Activated CD4-positive, alpha-beta T cell treated with anti-CD3 and anti-CD28 coated beads, Interleukin-2, amount 10 ng/mL, durations not matched to agents 7 days and 5 days (primary cell): Measurements from ENCODE around the gene PHF20. TPM values are rescaled to one million over a fixed set of nuclear protein-coding genes. Genes with fewer than 3 reads are reported as not detected.

Experiments
- CTCF ChIA-PET: fragments of 350-600 bp; sonication (Branson Sonifier 250); formaldehyde crosslinking; loops from one replicate; lab custom pipeline; 2021; ENCODE audit warnings: antibody characterized with exemption; lab: Charles Lee
- POLR2A ChIA-PET: fragments of 350-600 bp; sonication (Branson Sonifier 250); formaldehyde crosslinking; loops from one replicate; lab custom pipeline; 2021; ENCODE audit warnings: antibody characterized with exemption; lab: Charles Lee
- DNase-seq: peaks from one replicate; pipeline ENCODE4 v3.0.0-alpha.2; 2020
- H3K27ac Mint-ChIP-seq: one replicate; pipeline ENCODE4 v1.8.0; 2021; ENCODE audit warnings: mild to moderate bottlenecking, moderate library complexity, mixed read lengths
- H3K27me3 Mint-ChIP-seq: one replicate; pipeline ENCODE4 v1.8.0; 2021; ENCODE audit warnings: mixed read lengths
- H3K36me3 Mint-ChIP-seq: one replicate; pipeline ENCODE4 v1.8.0; 2021; ENCODE audit warnings: low read depth, mixed read lengths
- H3K4me1 Mint-ChIP-seq: one replicate; pipeline ENCODE4 v1.8.0; 2021; ENCODE audit warnings: mixed read lengths
- H3K4me3 Mint-ChIP-seq: one replicate; pipeline ENCODE4 v1.8.0; 2021; ENCODE audit warnings: mild to moderate bottlenecking, moderate library complexity, mixed read lengths
- H3K9me3 Mint-ChIP-seq: one replicate; pipeline ENCODE4 v1.8.0; 2021; ENCODE audit warnings: mixed read lengths
- total RNA-seq, 2 experiments: library from RNA; stranded (reverse); gene quantifications; one replicate each; pipeline ENCODE4 v1.2.3, GENCODE V29; 2021

Gene PHF20
- total RNA-seq, 2 experiments from 2014 or later: 47.8 to 49.0 TPM

DNA sequence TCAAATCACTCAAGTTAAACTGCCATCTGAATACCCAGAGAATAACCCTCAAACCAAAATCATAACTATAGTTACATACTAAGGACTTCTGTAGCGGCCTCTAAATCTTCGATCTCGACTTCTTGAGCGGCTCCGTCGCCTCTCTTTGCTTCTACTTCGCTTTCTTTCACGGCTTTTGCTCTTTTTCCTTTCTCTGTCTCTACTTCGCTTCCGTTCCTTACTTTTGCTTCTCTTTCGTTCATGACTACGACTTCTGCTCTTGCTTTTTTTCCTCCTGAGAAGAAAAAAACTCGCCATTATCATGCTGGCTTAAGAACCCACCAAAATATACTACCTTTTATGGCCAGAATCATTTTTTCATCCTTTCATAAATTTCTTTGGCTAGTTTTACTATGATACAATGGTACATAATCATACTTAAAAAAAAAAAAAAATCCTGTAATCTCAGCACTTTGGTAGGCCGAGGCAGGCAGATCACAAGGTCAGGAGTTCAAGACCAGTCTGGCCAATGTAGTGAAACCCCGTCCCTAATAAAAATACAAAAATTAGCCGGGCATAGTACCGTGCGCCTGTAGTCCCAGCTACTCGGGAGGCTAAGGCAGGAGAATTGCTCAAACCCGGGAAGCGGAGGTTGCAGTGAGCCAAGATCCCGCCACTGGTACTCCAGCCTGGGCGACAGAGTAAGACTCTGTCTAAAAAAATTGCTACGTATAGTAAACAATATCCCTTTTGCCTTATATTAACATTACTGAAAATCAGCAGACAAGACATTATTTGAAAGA, 39.8 kb upstream of the PHF20 start:
- Mint-ChIP-seq H3K27ac (peak overlapping the region; percentile 63), H3K4me1 (peaks cover 47% of the 10 kb centered on the region), H3K36me3 (peaks cover 58% of the 10 kb centered on the region), H3K27me3 (no peaks in the 10 kb centered on the region), H3K4me3 (no peak overlapping the region), H3K9me3 (no peaks in the 10 kb centered on the region)
- no peak for DNase-seq
- ChIA-PET POLR2A (no interaction called here), CTCF (interaction anchor here (1.3 to 1.4 kb wide), 2 partner anchors 11 to 17 kb away, joined by 3 to 5 read pairs; partner anchors contain the start of gene RBM39)

DNA sequence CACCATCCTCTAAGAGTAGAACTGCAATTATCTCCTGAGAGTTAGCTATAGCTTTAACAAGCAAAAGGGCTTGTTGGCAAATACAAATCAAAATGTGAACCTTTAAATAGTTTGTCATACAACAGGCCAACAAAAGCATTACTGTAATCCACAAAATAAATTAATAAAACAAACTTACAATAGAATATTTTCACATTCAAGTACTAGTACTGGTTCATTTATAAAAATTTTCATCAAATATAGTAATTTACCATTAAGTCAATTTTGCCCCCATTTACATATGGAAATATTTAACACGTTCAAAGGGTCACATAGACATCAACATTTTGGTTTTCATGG, 39.2 kb upstream of the PHF20 start:
- Mint-ChIP-seq H3K27ac (no peak overlapping the region), H3K4me1 (peaks cover 47% of the 10 kb centered on the region), H3K4me3 (no peak overlapping the region), H3K9me3 (no peaks in the 10 kb centered on the region), H3K27me3 (no peaks in the 10 kb centered on the region), H3K36me3 (peaks cover 56% of the 10 kb centered on the region)
- no peak for DNase-seq
- ChIA-PET CTCF (interaction anchor here (0.9 to 1.3 kb wide), 2 partner anchors 17 to 222 kb away, joined by 3 read pairs; partner anchors contain the start of gene SCAND1), POLR2A (no interaction called here)

DNA sequence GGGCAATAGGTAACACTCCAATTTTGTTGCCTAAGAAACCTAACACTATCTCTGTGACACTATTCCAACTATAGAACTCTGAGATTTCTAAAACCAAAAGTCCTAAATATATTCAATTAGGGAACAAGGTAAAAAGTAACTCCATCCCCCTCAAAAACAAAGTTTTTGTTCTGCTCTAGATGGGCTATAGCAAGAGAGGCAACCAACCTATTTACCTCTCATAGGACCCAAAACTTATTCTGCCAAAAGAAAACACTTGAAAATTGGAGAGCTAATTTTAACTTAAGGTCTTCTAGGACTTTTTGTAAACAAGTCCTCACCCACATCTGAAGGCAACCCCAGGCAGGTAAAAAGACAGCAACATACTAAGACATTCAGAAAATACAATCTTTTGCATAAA, 37.4 kb upstream of the PHF20 start:
- POLR2A ChIA-PET: no interaction called here
- Mint-ChIP-seq H3K27ac (no peak overlapping the region), H3K9me3 (no peaks in the 10 kb centered on the region), H3K4me1 (peaks cover 60% of the 10 kb centered on the region), H3K36me3 (peaks cover 69% of the 10 kb centered on the region), H3K4me3 (peak overlapping the region; percentile 3), H3K27me3 (no peaks in the 10 kb centered on the region)
- CTCF ChIA-PET: interaction anchor here (0.6 to 1.5 kb wide), 3 partner anchors 15 to 31 kb away, joined by 3 to 4 read pairs (median 3); no protein-coding TSS in a partner anchor
- DNase-seq: no peak

DNA sequence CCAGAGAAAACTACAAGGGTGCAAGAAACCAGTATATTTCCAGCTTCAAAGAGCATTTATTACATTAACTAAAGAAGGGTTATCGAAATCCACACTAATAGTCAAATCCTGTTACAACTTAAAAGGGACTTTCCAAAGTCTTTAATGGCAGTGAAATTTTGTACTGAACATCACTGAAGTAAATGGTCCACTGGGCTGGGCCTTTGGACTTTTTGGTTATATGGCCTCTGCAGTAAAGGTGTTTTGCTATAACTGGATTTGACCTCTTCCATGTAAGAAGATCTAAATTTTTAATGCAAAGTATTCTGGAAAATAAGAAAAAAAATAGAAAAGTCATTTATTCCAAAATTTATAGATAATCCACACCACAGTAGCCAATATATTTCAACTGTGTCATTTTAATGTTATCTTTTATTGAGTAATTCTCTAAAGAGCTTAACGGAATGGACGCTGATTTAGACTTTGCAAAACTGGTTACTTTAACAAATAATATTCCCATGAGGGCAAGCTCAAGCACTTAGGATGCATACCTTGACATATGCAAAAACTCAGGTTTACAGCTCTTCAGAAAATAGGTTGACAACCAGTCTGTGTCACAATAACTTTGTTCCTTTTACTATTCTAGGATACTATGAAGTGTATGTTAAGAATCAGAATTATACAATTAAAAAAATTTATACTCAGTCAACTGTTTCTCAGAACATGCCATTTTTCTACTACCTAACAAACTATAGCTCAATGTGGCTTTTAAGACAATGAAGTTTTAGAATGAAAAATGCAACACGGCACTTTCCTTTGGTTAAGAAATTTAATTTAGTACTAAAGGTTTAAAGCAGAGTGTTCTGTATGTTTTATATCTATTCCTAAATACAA, 36.8 kb upstream of the PHF20 start:
- peaks cover 63% of the 10 kb centered on the region for H3K4me1 Mint-ChIP-seq
- POLR2A ChIA-PET: interaction anchor here (0.8 kb wide), 1 partner anchor 66 kb away, joined by 5 read pairs; no protein-coding TSS in a partner anchor
- peak overlapping the region; percentile 3 for H3K4me3 Mint-ChIP-seq
- H3K36me3 Mint-ChIP-seq: peaks cover 72% of the 10 kb centered on the region
- no peak for DNase-seq
- H3K27ac Mint-ChIP-seq: no peak overlapping the region
- no peaks in the 10 kb centered on the region for H3K9me3 Mint-ChIP-seq
- no peaks in the 10 kb centered on the region for H3K27me3 Mint-ChIP-seq
- CTCF ChIA-PET: interaction anchor here (0.6 to 1.5 kb wide), 3 partner anchors 15 to 32 kb away, joined by 3 to 4 read pairs (median 3); no protein-coding TSS in a partner anchor

DNA sequence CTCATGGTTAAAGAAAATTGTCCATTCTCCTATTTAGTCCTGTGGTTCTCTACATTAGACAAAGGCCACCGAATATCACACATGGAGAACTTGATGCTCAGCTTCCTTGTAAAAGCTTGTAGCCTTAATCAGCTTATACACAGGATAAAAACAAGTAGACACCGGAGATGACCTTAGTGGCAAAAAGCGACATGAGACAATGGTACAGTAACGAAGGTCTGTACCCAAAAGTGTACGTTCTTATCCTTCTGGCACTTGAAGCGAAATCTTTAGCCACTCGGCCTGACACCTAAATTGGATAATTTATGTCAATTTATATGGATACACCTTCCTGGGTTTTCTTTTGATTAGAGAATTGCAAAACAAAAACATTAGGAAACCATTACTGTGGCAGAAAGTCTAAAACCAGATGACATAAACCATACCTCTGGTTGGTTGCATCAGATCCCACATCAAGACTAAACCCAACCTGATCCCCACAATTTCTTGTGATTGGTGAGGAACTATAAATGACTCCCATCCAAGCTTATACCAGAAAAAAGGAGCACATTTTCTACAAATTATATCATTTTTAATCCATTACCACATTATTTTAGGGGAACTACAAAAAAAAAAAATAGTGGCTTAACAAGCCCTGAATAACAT, 35.9 kb upstream of the PHF20 start:
- Mint-ChIP-seq H3K27ac (no peak overlapping the region), H3K27me3 (no peaks in the 10 kb centered on the region), H3K36me3 (peaks cover 74% of the 10 kb centered on the region), H3K4me1 (peaks cover 63% of the 10 kb centered on the region), H3K9me3 (no peaks in the 10 kb centered on the region), H3K4me3 (peak overlapping the region; percentile 29)
- no peak for DNase-seq
- ChIA-PET POLR2A (interaction anchor here (0.7 to 0.8 kb wide), 2 partner anchors 19 to 65 kb away, joined by 5 to 6 read pairs; no protein-coding TSS in a partner anchor), CTCF (interaction anchor here (0.6 to 1.5 kb wide), 3 partner anchors 12 to 650 kb away, joined by 3 to 4 read pairs (median 4); no protein-coding TSS in a partner anchor)

DNA sequence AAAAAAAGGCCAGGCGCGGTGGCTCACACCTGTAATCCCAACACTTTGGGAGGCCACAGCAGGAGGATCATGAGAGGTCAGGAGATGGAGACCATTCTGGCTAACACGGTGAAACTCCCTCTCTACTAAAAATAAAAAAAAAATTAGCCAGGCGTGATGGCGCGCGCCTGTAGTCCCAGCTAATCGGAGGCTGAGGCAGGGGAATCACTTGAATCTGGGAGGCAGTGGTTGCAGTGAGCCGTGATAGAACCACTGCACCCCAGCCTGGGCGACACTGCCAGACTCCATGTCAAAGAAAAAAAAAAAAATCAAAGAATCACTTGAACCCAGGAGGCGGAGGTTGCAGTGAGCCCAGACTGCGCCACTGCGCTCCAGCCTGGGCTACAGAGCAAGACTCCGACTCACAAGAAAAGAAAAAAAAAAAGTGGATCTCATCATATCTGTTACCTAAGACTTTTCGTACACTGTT, 33.9 kb upstream of the PHF20 start:
- ChIA-PET POLR2A (no interaction called here), CTCF (interaction anchor here (0.6 to 1.1 kb wide), 4 partner anchors 26 to 109 kb away, joined by 4 to 5 read pairs (median 4); no protein-coding TSS in a partner anchor)
- Mint-ChIP-seq H3K4me3 (peak overlapping the region; percentile 65), H3K27me3 (no peaks in the 10 kb centered on the region), H3K9me3 (no peaks in the 10 kb centered on the region), H3K27ac (peak overlapping the region; percentile 57), H3K36me3 (peaks cover 70% of the 10 kb centered on the region), H3K4me1 (peaks cover 51% of the 10 kb centered on the region)
- no peak for DNase-seq

DNA sequence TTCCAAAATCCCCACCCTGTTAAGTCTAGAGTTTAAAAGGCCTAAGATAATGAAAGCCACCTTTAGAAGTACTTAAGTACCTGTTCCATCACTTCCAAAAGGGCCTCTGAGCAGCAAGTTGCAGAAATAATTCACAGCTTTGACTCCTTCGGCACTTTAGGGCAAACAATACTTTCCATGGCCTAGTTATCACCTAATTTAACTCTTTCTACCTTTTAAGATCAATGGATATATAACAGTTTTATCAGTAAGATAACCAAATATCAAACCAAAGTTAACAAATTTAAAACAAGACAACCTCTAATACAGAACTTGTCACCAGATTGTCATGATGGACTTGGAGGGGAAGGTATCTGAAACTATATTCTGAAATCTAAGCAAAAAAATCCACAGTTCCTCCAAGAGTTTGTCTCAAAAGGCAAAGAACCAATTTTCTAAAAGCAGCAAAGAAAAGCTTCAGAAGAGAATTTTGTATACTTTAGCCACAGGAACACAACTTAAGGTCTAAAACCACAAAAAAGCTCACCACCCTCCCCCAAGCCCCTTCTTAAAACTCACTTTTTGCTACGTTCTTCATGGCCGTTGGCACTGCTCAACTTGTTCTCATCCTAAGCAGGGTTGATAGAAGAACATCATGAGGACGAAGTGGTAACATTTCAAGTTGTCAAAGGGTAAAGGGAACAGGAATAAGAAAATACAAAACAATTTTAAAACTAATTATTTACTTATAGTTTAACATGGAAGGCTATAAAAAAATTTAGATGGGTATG, 33.2 kb upstream of the PHF20 start:
- ChIA-PET CTCF (interaction anchor here (0.6 to 1.8 kb wide), 3 partner anchors 30 to 109 kb away, joined by 4 to 8 read pairs (median 5); partner anchors contain the start of gene PHF20), POLR2A (interaction anchor here (1.0 kb wide), 1 partner anchor 120 kb away, joined by 4 read pairs; no protein-coding TSS in a partner anchor)
- peaks cover 63% of the 10 kb centered on the region for H3K36me3 Mint-ChIP-seq
- no peaks in the 10 kb centered on the region for H3K27me3 Mint-ChIP-seq
- peaks cover 51% of the 10 kb centered on the region for H3K4me1 Mint-ChIP-seq
- H3K4me3 Mint-ChIP-seq: peak overlapping the region; percentile 65
- H3K27ac Mint-ChIP-seq: peak overlapping the region; percentile 57
- H3K9me3 Mint-ChIP-seq: no peaks in the 10 kb centered on the region
- DNase-seq: no peak

DNA sequence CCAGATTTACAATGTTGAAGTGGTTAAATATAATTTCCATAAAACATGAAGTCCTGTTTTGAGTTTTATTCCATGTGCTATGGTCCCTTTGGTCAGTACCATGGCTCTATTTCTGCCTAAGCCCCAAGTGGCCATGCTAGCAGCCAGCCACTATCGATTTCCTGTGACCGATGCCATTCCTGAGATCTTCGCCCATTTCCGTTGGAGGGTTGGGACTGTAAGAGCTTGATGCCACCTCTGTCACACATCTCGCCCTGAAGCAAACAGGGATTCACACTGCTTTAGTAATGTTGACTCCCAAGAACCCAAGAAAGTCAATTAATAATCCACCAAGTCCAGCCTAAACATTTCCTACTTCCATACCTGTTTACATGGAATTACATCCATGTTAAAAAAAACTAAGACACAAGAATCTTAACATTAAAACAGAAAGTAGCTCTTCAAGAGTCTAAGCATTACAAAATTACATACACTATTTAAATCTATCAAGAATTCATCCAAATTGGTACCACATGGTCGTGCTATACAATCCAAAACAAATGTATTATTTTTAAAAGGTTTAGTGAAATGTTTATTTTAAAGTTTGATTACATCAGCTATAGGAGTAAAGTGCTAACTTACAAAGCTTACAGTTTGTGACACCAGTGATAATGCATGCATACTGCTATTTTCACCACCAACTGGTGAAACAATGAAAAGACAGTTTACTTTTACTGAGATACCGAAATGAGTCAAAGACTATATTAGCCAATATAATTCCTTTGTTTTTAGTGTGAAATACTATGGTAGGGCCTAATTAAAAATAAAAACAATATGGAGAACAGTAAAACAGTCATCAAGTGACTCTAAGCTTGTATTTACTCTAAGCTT, 32.3 kb upstream of the PHF20 start:
- peak overlapping the region; percentile 91 for H3K4me3 Mint-ChIP-seq
- peaks cover 55% of the 10 kb centered on the region for H3K36me3 Mint-ChIP-seq
- ChIA-PET CTCF (interaction anchor here (0.5 to 1.8 kb wide), 7 partner anchors 10 to 81 kb away, joined by 3 to 8 read pairs (median 3); partner anchors contain the start of gene PHF20), POLR2A (interaction anchor here (0.6 to 1.0 kb wide), 5 partner anchors 29 to 146 kb away, joined by 3 to 4 read pairs (median 3); no protein-coding TSS in a partner anchor)
- H3K9me3 Mint-ChIP-seq: no peaks in the 10 kb centered on the region
- H3K27me3 Mint-ChIP-seq: no peaks in the 10 kb centered on the region
- H3K4me1 Mint-ChIP-seq: peaks cover 51% of the 10 kb centered on the region
- peak overlapping the region; percentile 100 for H3K27ac Mint-ChIP-seq
- no peak for DNase-seq

DNA sequence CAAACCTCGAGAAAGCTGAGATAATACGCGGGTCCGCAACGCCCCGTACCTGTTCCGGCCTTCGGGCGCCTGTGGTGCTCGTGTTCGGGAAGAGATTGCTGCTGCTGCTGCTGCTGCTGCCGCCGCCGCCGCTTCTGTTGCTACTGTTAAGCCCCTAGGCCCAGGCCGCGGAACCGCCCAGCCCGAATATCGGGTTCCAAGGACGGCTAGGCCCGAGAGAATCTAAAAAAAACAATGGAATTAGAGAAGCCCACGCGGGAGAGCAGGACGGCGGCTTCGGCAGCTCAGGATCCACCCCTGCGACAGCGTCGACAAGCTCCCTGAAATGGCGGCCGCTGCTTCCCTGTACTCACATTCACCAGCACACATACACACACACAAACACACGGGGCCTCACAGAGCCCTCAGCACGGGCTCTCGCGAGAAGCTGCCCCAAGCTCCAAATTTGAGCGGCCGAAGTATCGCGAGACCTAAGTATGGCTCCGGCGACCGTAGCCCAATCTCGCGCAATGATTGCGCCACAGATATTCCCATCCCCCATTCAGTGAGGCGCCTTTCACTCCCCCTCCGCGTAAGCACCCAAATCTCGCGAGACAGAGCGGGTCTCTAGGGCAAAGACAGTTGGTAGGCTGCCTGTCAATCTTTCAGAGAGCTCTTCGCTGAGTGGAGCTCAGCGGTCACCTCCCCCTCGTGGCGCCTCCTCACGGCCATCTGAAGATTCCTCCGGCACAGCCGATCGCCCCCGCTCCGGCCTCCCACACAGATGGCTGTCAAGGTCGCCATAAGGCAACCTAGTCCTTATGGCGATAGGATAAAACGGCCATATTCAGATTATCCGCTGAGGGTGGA, 29.7 kb upstream of the PHF20 start, which contains the start of gene RBM39:
Gene RBM39, minus strand, starts transcription at position 369 of the 849 bp plus-strand sequence. CDS start 1,386 bp downstream, outside the sequence.
- Mint-ChIP-seq H3K36me3 (peaks cover 38% of the 10 kb centered on the region), H3K9me3 (no peaks in the 10 kb centered on the region), H3K27me3 (no peaks in the 10 kb centered on the region), H3K4me3 (peak within 1 kb of the TSS; percentile 91), H3K4me1 (peaks cover 40% of the 10 kb centered on the region), H3K27ac (peak within 1 kb of the TSS; percentile 100)
- peak; percentile 100 for DNase-seq
- ChIA-PET CTCF (interaction anchor here (0.6 to 4.0 kb wide), 16 partner anchors 9 to 212 kb away, joined by 3 to 25 read pairs (median 4); partner anchors contain the start of genes PHF20 and SCAND1), POLR2A (interaction anchor here (0.6 to 3.0 kb wide), 14 partner anchors 9 to 1180 kb away, joined by 3 to 32 read pairs (median 5); partner anchors contain the start of genes PHF20, SCAND1 and SPAG4)
